K562 (cell line): ENCODE results near the gene TNF. TPM values are rescaled to one million over a fixed set of nuclear protein-coding genes. Genes with fewer than 3 reads are reported as not detected.

Experiments used
- JUNB ChIP-seq: fragments of 450-650 bp; formaldehyde crosslinking; conservative IDR thresholded peaks from 2 replicates; pipeline ENCODE4 v1.4.0; 2020; ENCODE audit warnings: mild to moderate bottlenecking
- MTA2 ChIP-seq: fragments of 450-650 bp; IDR thresholded peaks from 2 replicates; pipeline ENCODE4 v1.6.1; 2016; ENCODE audit warnings: low read depth
- NFXL1 ChIP-seq: fragments of 450-650 bp; formaldehyde crosslinking; IDR thresholded peaks from 2 replicates; pipeline ENCODE4 v1.4.0; 2021; ENCODE audit warnings: mild to moderate bottlenecking
- POLR3G ChIP-seq: IDR thresholded peaks from 2 replicates; pipeline ENCODE4 v1.6.1; 2011; ENCODE audit not compliant: insufficient read length, insufficient replicate concordance; ENCODE audit errors: extremely low read depth
- RAD51 ChIP-seq: fragments of 450-650 bp; IDR thresholded peaks from 2 replicates; pipeline ENCODE4 v1.7.1; 2016; ENCODE audit warnings: low read depth, mild to moderate bottlenecking, borderline replicate concordance
- RBM34 ChIP-seq: fragments of 200-400 bp; formaldehyde crosslinking; IDR thresholded peaks from 2 replicates; pipeline ENCODE4 v1.6.1; 2018; ENCODE audit warnings: low read length, borderline replicate concordance; ENCODE audit not compliant: insufficient read depth
- SUPT5H ChIP-seq: fragments of 450-650 bp; IDR thresholded peaks from 2 replicates; pipeline ENCODE4 v1.6.1; 2016
- ZC3H11A ChIP-seq: IDR thresholded peaks from 2 replicates; pipeline ENCODE4 v1.6.1; 2012; ENCODE audit warnings: low read depth, low read length, improper control_type of control experiment
- ZNF239 ChIP-seq: fragments of 250-450 bp; sonication (Bioruptor Pico); IDR thresholded peaks from 2 replicates; pipeline ENCODE4 v1.4.0; 2020; ENCODE audit warnings: mild to moderate bottlenecking
- ZNF696 ChIP-seq: fragments of 250-450 bp; sonication (Bioruptor Pico); conservative IDR thresholded peaks from 2 replicates; pipeline ENCODE4 v1.4.0; 2020; ENCODE audit warnings: mild to moderate bottlenecking, moderate library complexity
- ZSCAN29 ChIP-seq: fragments of 450-650 bp; IDR thresholded peaks from 2 replicates; pipeline ENCODE4 v1.6.1; 2017
- polyA plus RNA-seq, 8 experiments: library from polyadenylated mRNA; depleted of rRNA in 4 of 8; stranded (reverse) in 5 of 8; unstranded in 3 of 8; fragments of >200 nt; fragmentation: Nextera tagmentation in 2 of 8; fragmentation: Illumina TruSeq in 1 of 8; extraction: Ambion mirVana in 2 of 8; extraction: Trizol in 1 of 8; gene quantifications; 2 replicates each; pipeline versions ENCODE4 v1.2.1 to v1.2.3, GENCODE V29; 2011 to 2014; ENCODE audit warnings: inconsistent platforms in 1 of 8, missing spikeins in 1 of 8
- total RNA-seq, 7 experiments: library from RNA; depleted of rRNA in 6 of 7; stranded (reverse); fragments of >200 nt in 6 of 7; fragmentation: Illumina TruSeq in 2 of 7; extraction: Trizol in 2 of 7; gene quantifications; 2 replicates each; pipeline versions ENCODE4 v1.2.1 to v1.2.3, GENCODE V29; 2011 to 2021; ENCODE audit warnings: low replicate concordance in 1 of 7
- TF ChIP-seq, protein P1 (sequence below): fragments of 450-650 bp; formaldehyde crosslinking; IDR thresholded peaks from 2 replicates; pipeline ENCODE4 v1.4.0; 2020; ENCODE audit warnings: mild to moderate bottlenecking, moderate library complexity
- TF ChIP-seq, protein P2 (sequence below): fragments of 250-450 bp; sonication (Bioruptor Pico); IDR thresholded peaks from 2 replicates; pipeline ENCODE4 v1.5.0; 2021; ENCODE audit warnings: mild to moderate bottlenecking, borderline replicate concordance
- TF ChIP-seq, protein P3 (sequence below), 3 experiments: IDR thresholded peaks in 2 of 3; conservative IDR thresholded peaks in 1 of 3; 2 replicates each; pipeline ENCODE4 v1.5.1; 2011 to 2012; ENCODE audit warnings: low read length in 3 of 3, mild to moderate bottlenecking in 3 of 3, control low read depth in 2 of 3, improper control_type of control experiment in 1 of 3, inconsistent platforms in 1 of 3, low read depth in 1 of 3, mixed read lengths in 1 of 3, moderate library complexity in 1 of 3; ENCODE audit not compliant: insufficient read depth in 2 of 3
- TF ChIP-seq, protein P4 (sequence below): fragments of 450-650 bp; IDR thresholded peaks from 2 replicates; pipeline ENCODE4 v1.6.1; 2014; ENCODE audit warnings: low read depth, mild to moderate bottlenecking, moderate library complexity, borderline replicate concordance
- TF ChIP-seq, protein P5 (sequence below): fragments of 450-650 bp; IDR thresholded peaks from 2 replicates; pipeline ENCODE4 v1.6.1; 2018; ENCODE audit not compliant: partially characterized antibody

Gene TNF
- total and polyA plus RNA-seq, 9 of the 15 experiments (the other 6 are each of a cell fraction or from before 2014, with no cell fraction given): 0.08 to 0.40 TPM; not detected in 7

DNA sequence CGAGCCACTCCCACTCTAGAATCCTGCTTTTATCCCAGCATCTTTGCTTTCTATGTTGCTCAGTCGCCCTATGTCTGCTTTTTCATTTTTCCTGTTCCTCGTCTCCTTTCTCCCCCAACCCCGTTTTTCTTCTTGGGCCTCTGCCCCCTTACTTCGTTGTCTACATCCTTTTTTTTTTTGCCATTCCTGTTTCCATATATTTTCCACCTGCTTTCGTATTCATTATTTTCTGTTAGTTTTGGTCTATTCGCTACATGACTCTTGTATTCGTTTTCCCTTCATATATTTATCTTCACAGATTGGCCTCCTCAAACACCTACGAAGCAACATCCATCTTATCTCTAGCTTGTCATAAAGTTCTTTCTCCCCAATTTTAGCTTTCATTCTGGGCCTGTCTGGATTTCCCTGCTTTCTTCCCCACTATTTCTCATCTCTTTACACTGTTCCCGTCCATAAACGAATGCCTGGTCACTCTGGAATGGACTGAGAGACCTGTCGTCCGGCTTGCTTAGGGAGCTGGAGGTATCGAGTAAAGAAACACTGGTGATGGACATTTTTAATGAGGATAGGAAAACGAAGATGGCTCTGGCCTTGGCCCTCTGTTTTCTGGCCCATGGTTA is 46.1 kb downstream of the TNF start (continued):
- TF ChIP-seq, protein P1, sequence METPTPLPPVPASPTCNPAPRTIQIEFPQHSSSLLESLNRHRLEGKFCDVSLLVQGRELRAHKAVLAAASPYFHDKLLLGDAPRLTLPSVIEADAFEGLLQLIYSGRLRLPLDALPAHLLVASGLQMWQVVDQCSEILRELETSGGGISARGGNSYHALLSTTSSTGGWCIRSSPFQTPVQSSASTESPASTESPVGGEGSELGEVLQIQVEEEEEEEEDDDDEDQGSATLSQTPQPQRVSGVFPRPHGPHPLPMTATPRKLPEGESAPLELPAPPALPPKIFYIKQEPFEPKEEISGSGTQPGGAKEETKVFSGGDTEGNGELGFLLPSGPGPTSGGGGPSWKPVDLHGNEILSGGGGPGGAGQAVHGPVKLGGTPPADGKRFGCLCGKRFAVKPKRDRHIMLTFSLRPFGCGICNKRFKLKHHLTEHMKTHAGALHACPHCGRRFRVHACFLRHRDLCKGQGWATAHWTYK (CRISPR knock-in tag): no peak
- TF ChIP-seq JUNB (CRISPR knock-in tag) (no peak), SUPT5H (no peak), POLR3G (no peak), ZSCAN29 (no peak), ZNF239 (no peak), RAD51 (no peak), ZC3H11A (0 out of 2 replicates have a peak, but pooled peaks have one; percentile 28), NFXL1 (CRISPR knock-in tag) (no peak), RBM34 (no peak), ZNF696 (CRISPR knock-in tag) (no peak), MTA2 (peak; percentile 48)
- TF ChIP-seq, protein P2, sequence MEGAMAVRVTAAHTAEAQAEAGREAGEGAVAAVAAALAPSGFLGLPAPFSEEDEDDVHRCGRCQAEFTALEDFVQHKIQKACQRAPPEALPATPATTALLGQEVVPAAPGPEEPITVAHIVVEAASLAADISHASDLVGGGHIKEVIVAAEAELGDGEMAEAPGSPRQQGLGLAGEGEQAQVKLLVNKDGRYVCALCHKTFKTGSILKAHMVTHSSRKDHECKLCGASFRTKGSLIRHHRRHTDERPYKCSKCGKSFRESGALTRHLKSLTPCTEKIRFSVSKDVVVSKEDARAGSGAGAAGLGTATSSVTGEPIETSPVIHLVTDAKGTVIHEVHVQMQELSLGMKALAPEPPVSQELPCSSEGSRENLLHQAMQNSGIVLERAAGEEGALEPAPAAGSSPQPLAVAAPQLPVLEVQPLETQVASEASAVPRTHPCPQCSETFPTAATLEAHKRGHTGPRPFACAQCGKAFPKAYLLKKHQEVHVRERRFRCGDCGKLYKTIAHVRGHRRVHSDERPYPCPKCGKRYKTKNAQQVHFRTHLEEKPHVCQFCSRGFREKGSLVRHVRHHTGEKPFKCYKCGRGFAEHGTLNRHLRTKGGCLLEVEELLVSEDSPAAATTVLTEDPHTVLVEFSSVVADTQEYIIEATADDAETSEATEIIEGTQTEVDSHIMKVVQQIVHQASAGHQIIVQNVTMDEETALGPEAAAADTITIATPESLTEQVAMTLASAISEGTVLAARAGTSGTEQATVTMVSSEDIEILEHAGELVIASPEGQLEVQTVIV: no peak
- TF ChIP-seq, protein P3, sequence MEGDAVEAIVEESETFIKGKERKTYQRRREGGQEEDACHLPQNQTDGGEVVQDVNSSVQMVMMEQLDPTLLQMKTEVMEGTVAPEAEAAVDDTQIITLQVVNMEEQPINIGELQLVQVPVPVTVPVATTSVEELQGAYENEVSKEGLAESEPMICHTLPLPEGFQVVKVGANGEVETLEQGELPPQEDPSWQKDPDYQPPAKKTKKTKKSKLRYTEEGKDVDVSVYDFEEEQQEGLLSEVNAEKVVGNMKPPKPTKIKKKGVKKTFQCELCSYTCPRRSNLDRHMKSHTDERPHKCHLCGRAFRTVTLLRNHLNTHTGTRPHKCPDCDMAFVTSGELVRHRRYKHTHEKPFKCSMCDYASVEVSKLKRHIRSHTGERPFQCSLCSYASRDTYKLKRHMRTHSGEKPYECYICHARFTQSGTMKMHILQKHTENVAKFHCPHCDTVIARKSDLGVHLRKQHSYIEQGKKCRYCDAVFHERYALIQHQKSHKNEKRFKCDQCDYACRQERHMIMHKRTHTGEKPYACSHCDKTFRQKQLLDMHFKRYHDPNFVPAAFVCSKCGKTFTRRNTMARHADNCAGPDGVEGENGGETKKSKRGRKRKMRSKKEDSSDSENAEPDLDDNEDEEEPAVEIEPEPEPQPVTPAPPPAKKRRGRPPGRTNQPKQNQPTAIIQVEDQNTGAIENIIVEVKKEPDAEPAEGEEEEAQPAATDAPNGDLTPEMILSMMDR (IDR thresholded peaks at IDR 0.05 in 2 of 3, conservative IDR thresholded peaks at IDR 0.05 in 1 of 3; ENCODE audit: insufficient read depth in 2 of 3, low read depth in 1 of 3, low read length in 3 of 3): no peak
- TF ChIP-seq, protein P4, sequence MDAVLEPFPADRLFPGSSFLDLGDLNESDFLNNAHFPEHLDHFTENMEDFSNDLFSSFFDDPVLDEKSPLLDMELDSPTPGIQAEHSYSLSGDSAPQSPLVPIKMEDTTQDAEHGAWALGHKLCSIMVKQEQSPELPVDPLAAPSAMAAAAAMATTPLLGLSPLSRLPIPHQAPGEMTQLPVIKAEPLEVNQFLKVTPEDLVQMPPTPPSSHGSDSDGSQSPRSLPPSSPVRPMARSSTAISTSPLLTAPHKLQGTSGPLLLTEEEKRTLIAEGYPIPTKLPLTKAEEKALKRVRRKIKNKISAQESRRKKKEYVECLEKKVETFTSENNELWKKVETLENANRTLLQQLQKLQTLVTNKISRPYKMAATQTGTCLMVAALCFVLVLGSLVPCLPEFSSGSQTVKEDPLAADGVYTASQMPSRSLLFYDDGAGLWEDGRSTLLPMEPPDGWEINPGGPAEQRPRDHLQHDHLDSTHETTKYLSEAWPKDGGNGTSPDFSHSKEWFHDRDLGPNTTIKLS: peak; percentile 9; the same call in 1 of the 2 replicates
- TF ChIP-seq, protein P5, sequence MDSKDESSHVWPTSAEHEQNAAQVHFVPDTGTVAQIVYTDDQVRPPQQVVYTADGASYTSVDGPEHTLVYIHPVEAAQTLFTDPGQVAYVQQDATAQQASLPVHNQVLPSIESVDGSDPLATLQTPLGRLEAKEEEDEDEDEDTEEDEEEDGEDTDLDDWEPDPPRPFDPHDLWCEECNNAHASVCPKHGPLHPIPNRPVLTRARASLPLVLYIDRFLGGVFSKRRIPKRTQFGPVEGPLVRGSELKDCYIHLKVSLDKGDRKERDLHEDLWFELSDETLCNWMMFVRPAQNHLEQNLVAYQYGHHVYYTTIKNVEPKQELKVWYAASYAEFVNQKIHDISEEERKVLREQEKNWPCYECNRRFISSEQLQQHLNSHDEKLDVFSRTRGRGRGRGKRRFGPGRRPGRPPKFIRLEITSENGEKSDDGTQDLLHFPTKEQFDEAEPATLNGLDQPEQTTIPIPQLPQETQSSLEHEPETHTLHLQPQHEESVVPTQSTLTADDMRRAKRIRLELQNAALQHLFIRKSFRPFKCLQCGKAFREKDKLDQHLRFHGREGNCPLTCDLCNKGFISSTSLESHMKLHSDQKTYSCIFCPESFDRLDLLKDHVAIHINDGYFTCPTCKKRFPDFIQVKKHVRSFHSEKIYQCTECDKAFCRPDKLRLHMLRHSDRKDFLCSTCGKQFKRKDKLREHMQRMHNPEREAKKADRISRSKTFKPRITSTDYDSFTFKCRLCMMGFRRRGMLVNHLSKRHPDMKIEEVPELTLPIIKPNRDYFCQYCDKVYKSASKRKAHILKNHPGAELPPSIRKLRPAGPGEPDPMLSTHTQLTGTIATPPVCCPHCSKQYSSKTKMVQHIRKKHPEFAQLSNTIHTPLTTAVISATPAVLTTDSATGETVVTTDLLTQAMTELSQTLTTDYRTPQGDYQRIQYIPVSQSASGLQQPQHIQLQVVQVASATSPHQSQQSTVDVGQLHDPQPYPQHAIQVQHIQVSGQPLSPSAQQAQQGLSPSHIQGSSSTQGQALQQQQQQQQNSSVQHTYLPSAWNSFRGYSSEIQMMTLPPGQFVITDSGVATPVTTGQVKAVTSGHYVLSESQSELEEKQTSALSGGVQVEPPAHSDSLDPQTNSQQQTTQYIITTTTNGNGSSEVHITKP: no peak
